HL-60/S4 (cell line): ENCODE measurements around the gene ODF2.

ENCODE experiments used
- in situ Hi-C: fragments of 300-500 bp; cut with MboI; formaldehyde crosslinking; loops from 2 replicates; pipeline ENCODE4 v1.14.3; 2022; ENCODE audit warnings: low sequenced_read_pairs

Gene ODF2

DNA sequence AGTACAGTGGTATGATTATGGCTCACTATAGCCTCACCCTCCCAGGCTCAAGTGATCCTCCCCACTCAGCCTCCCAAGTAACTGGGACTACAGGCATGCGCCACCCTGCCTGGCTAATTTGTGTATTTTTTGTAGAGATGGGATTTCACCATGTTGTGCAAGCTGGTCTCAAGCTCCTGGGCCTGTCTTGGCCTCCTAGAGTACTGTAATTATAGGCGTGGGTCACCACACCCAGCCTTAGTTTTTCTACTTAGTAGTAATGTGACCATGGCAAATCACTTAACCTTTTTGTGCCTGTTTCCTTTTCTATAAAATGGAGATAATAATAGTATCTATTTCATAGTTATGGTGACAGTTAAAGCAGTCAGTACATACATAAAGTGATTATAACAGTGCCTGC lies 70.9 kb downstream of the ODF2 start:
- in situ Hi-C loops = no loop called here

DNA sequence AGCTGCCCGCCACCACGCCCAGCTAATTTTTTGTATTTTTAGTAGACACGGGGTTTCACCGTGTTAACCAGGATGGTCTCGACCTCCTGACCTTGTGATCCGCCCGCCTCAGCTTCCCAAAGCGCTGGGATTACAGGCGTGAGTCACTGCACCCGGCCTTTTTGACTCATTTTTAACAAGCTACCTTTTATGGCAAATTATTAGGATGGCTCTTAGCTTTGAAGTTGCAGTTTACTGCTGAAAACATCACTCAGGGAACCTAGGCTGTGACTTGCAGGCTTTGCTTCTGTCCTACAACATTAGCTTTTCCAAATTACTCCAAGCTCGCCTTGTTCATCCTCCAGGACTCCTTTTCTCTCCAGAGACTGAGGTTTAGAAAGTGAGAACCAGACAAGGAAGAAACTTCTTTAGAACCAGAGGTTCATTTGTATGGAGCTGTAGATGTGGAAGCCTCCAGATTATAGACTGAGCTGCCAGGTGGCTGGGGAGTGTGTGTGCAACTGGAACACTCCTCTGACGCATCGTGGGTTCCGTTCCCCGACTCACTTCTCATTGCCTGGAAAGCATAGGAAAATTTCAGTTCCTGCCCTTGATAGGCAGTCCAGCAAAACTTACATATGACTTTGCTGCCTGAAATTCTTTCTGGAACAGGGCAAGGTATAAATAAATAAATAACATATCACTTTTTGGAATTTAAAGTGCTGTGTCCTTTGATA lies 72.8 kb downstream of the ODF2 start:
- in situ Hi-C loops = no loop called here

DNA sequence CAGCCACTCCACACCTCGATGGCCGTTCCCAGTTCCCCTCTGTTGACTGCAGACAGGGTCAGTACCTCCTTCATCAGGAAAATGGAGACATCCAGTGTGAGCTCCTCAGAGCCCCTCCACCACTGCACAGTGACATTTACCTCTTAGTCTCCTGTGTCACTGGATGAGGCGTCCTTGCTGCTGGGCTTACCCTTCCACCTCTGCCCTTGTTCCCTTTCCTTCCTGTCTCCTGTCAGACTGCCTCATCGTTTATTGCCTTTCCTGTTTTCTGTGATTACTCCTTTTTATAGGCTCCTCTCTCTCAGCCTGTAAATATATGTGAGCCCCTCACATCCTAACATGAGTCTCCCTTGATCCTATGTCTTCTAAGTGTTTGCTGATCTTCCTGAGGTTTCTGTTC lies 73.4 kb downstream of the ODF2 start:
- in situ Hi-C loops = no loop called here

DNA sequence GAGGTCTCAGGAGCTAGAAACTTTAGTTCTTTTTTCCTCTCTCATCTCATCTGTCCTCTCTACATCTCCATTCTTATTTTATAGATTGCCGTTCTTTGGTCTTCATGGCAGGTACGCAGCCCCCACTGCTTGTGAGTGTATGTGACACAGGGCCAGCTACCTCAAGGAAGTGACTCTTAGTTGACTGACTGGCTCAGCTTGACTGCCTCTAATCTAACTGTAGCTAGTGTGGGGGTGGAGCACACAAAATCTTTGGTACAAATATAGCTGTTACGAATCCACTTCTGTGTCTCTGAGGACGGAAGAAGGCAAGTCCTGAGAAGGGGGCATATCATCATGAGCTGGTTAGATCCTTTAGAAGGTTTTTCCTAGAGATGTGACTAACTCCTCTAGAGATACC lies 76.8 kb downstream of the ODF2 start:
- in situ Hi-C loops = no loop called here

DNA sequence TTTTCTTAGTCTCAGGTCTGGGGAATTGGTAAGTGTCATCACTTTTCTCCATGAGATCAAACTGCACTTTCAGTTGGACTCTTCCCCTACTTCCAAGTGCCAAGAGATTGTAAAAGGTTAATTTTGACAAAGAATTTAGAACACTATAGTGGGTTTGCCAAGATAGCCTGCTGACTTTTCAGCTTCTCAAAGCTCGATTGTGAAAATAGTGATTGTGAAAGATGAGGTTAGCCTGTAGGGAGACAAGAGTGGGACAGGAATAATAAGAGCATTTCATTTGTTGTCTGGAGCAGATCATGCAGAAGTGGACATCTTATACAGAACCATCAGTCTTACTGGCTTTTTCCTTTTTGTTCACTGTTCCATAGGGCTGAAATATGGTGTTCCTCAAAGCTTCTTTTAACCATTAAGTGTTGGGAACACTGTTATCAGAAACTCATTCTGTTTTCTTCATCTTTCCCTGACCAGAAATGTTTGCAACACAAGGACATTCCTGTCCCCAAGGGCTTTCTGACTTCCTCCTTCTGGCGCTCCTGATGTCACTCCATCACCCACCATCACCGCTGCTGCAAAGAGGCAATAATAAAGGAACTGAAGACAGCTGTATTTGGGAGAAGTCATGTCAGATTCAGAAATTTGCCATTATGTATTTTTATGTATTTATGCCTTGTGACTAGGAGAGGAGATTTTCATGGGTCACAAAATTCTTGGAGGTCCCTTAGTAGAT lies 85.0 kb downstream of the ODF2 start:
- in situ Hi-C loops = no loop called here

DNA sequence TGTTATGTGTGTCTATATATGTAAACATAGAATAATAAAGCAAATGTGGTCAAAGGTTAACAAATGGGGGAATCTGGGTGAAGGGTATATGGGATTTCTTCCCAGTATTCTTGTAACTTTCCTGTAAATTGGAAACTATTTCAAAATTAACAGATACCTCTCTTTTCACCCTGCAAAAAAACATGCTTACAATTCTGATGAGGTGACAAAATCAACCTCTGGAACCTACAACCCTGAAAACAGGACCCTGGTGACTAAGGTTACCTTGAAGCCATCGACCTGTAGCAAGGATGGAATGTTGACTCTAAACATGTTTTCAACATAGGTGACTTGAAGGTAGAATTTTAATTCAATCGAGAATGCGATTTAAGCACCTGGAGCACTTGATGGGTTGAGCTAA lies 90.7 kb downstream of the ODF2 start:
- in situ Hi-C loops = no loop called here

DNA sequence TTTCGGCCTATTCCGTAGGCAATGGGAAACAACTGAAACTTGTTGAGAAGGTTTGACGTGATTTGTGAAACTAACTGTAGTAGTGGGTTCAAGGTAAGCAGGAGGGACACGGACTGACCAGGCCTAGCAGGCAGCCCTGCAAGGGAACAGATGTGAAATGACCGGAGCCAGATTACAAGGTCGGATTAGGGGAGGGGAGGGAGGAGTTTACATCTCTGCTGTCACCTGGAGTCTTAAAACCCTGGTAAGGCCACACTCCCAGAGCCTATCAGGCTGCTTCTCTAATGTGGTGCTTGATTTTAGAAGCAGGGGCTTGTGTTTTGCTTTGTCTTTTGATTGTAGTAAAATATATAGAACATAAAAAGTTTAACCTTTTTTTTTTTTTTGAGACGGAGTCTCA lies 93.1 kb downstream of the ODF2 start:
- in situ Hi-C loops = no loop called here

DNA sequence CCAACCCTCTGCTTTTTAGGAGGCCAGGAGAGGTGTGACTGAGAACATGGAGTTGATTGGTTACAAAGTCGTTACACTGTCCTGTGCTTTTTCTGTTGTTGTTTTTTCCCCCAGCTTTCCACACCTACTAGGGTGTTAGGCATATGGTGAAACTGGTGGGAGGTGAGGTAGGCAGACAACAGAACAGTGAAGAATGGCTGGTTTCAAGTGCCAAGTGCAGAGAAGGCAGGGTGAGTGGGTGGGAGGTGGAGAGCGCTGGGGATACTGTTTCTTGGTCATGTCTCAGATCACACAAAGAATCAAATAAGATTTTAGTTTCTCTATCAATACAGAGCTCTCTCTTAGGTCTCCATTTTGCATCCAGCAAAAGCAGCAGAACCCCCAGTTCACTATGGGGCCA lies 94.4 kb downstream of the ODF2 start:
- in situ Hi-C loops = no loop called here
